IPS-18c (cell line): Measurements from ENCODE around the gene EFHD1.
"Not testable (repeated sequence)": the region's sequence is repeated elsewhere in the genome, so short reads cannot be mapped to it uniquely, and the experiment has no call there.

ENCODE experiments used
- H3K4me3 ChIP-seq: 2 replicates; pipeline ENCODE4 v1.7.0; 2013; ENCODE audit warnings: low read depth, mild to moderate bottlenecking, low read length, moderate library complexity; ENCODE audit not compliant: insufficient read depth
- H3K9me3 ChIP-seq: one replicate; pipeline ENCODE4 v1.6.1; 2013; ENCODE audit warnings: mild to moderate bottlenecking, low read length, moderate library complexity; ENCODE audit not compliant: control insufficient read depth, insufficient read depth

EFHD1 gene

DNA sequence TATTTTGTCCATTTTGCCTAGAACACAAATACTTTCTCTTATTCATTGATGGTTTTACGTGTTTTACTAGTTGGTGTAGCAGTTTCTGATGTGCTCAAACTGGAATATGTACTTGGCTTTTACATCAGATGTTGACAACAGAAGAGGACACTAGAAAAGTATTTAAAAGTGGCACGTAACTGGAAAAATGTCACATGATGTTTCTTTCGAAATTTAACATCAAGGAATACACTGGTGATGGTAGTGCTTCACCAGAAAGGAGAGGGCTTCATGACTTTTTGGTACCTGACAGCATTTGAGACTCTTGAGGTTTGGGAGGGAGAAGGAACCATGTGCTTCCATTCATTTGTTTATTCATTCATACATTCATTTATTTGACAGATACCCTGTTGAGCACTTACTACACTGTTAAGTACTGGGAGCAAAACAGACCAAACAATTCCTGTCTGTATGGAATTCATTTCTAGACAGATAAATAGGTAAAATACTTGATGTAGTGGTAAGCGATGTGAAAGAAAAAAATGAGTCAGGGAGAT lies 65.2 kb downstream of the EFHD1 start:
- Histone ChIP-seq H3K4me3 (peak overlapping the region; percentile 0; the same call in 1 of the 2 replicates), H3K9me3 (no peaks in the 10 kb centered on the region)

DNA sequence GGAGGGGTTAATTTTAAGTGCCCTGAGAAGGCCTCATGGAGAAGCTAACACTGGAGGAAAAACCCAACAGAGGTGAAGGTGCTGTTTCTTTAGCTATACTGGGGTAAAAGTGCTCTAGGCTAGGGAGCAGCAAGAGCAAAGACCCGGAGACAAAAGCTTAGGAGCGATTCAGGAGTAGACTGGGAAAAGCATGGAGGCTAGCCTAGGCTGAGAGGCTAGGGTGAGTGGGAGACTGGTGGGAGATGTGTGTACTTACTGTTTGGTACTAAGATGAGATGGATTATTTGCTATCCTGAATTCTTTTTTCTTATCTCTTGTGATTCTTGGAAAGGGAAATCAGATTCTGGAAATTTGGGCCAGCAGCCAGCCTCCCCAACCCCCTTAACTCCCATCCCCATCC lies 65.7 kb downstream of the EFHD1 start:
- Histone ChIP-seq H3K4me3 (peak overlapping the region; percentile 0; the same call in 1 of the 2 replicates), H3K9me3 (no peaks in the 10 kb centered on the region)

DNA sequence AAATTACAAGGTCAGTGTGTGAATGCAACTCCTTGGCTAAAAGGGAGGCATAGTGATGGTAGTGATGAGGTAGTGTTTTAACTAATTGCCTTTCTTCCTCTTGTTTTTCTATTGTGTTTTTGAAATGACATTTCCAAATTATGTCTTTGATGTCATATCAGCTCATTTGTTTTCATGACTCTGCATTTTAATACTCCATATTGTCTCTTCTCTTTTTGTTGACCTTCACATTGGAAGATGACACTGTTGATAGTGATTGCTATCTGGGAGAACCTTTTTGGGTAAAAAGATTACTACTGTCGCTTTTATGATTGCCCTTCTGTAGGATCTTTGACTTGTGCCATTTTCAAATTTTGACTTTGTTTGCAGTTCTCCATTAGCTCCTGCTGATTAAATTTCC lies 66.8 kb downstream of the EFHD1 start:
- Histone ChIP-seq H3K4me3 (no peak overlapping the region), H3K9me3 (no peaks in the 10 kb centered on the region)

DNA sequence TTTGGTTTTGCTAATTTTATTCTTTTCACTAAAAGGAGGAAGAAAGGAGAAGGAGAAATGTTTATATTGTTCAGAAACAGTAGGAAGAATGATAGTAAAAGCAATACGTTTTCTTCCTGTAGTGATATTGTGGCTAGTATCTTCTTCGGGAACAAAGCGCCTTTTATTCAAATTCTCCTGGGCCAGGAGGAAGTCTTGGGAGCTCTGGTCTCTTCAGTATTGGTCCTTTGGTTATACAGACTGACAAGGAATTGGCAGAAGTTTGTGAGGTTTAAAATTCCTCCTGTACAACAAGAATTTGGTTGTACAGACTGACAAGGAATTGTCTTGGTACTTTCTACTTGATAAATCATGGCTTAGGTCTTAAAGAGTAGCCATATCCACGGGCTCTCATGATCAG lies 73.7 kb downstream of the EFHD1 start:
- no peak overlapping the region for H3K4me3 ChIP-seq
- H3K9me3 ChIP-seq = no peaks in the 10 kb centered on the region

DNA sequence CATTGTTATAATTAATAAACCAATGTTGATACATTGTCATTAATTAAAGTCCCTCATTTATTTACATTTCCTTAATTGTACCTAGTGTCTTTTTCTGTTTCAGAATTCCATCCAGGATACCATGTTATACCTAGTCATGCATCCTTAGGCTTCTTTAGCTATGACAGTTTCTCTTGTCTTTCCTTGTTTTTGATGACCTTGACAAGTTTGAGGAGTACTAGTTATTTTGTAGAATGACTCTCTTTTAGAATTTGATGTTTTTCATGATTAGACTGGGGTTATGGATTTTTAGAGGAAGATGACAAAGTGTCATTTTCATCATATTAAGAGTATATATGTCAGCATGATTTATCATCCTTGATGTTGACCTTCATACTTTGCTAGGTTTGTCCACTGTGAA lies 80.1 kb downstream of the EFHD1 start:
- no peaks in the 10 kb centered on the region for H3K9me3 ChIP-seq

DNA sequence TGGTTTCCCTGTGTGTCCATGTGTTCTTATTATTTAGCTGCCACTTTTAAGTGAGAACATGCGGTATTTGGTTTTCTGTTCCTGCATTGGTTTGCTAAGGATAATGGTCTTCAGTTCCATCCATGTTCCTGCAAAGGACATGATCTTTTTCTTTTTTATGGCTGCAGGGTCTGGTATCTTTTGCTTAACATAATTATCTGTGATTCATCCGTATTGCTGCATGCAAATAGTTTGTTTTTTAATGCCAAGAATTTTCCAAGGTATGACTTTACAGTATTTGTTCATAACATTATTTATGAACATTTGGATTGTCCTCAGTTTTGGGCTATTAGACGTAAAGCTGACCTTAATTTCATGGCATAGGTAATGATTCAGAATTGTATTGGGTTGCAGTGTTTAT lies 81.6 kb downstream of the EFHD1 start:
- Histone ChIP-seq H3K4me3 (no peak overlapping the region), H3K9me3 (no peaks in the 10 kb centered on the region)

More for the DNA sequence above, 80.1 kb downstream of the EFHD1 start:
- no peak overlapping the region for H3K4me3 ChIP-seq

DNA sequence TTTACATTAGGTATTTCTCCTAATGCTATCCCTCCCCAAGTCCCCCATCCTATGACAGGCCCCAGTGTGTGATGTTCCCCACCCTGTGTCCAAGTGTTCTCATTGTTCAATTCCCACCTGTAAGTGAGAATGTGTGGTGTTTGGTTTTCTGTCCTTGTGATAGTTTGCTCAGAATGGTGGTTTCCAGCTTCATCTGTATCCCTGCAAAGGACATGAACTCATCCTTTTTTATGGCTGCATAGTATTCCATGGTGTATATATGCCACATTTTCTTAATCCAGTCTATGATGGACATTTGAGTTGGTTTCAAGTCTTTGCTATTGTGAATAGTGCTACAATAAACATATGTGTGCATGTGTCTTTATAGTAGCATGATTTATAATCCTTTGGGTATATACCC lies 86.7 kb downstream of the EFHD1 start:
- H3K4me3 ChIP-seq = not testable (repeated sequence)

DNA sequence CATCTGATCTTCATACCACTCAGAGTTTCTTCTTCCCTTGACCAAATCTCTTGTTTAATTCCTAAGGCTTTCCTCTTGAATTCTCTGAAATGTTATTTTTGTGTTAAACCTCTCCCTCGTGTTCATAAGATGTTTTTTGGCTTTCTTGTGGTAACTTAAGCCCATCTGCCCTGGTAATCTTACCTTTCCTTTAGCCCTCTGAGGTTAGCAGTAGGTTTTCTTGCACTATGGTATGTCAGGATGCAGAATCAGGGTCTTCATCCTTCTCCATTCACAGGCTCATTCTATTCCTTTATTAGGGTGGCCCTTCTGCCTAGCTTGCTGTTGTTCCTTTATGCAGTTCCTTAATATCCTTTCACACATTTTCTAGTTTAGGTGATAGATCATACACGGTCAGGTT lies 87.9 kb downstream of the EFHD1 start:
- H3K9me3 ChIP-seq = no peaks in the 10 kb centered on the region
- H3K4me3 ChIP-seq = no peak overlapping the region

More for the DNA sequence above, 86.7 kb downstream of the EFHD1 start:
- H3K9me3 ChIP-seq = not testable (repeated sequence)

DNA sequence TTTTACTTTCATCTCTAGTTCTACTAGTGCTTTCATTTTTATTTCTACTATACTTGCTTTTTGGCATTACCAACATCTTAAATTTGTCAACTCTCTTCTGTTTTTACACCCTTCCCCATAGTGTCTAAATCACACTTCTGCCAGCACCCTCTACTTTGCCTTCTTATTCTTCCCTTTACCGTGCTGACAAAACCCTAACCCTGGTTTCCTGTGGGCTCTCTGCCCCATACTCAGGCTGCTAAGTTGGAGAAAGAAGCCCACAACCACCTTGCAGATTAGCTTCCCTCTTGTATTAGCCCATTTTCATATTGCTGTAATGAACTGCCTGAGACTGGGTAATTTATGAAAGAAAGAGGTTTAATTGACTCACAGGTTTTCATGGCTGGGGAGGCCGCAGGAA lies 88.5 kb downstream of the EFHD1 start:
- no peak overlapping the region for H3K4me3 ChIP-seq
- no peaks in the 10 kb centered on the region for H3K9me3 ChIP-seq

DNA sequence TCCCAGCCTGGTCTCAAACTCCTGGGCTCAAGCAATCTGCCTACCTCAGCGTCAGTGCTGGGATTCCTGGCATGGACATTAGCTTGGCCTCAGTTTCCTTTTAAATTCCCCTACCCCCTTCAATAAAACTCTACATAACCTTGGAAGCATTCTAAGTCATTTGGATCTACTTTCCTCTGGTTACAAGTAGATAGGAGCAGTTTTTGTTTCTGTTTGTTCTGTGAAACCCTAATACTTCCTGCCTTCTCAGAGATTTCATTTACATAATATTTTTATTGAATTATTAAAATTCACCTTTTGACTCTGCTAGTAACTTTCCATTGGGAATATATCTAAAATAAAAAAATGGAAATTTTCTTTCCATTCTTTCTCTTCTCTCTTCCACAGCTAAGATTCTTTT lies 89.6 kb downstream of the EFHD1 start:
- Histone ChIP-seq H3K4me3 (no peak overlapping the region), H3K9me3 (no peaks in the 10 kb centered on the region)

DNA sequence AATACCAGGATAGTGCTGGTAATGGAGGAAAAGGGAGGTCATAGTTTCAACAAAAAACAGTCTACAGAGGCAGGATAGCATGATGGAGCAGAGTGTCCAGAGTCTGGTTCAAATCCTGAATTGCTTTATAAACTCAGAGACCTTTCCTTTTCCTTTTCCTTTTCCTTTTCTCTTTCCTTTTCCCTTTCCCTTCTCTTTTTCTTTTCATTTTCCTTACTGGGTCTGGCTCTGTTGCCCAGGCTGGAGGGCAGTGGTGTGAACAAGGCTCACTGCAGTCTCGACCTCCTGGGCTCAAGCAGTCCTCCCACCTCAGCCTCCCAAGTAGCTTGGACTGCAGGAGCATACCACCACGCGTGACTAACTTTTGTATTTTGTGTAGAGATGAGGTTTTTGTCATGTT lies 95.4 kb downstream of the EFHD1 start:
- Histone ChIP-seq H3K4me3 (no peak overlapping the region), H3K9me3 (no peaks in the 10 kb centered on the region)

DNA sequence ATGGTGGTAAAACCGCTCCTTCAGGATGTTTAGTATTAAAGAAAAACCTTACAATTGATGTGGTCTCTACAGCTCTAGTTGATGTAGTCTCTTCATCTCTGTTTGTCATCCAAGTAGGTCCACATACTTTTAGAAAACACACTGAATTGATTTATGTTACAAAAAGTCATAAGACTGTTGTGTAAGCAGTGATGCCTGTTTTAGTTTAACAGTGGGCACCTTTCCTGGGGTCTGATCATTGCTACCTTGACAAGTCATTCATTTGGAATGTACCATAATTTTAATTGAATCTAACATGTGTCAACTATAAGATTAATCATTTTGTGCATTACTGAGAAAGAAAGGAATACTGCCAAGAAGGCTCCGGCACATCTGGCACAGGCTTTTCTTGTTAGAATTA lies 98.1 kb downstream of the EFHD1 start:
- H3K9me3 ChIP-seq = no peaks in the 10 kb centered on the region
- H3K4me3 ChIP-seq = no peak overlapping the region
